HUES64 (cell line): Measurements from ENCODE around the gene SUGP2.
"Not testable (repeated sequence)": the region's sequence is repeated elsewhere in the genome, so short reads cannot be mapped to it uniquely, and the experiment has no call there.

Experiments
- H3K27ac ChIP-seq: 2 replicates; pipeline ENCODE4 v1.7.0; 2013; ENCODE audit warnings: low read depth, low read length, inconsistent platforms
- H3K27me3 ChIP-seq: 2 replicates; pipeline ENCODE4 v1.6.1; 2013; ENCODE audit warnings: mild to moderate bottlenecking, low read length; ENCODE audit not compliant: insufficient read depth
- H3K36me3 ChIP-seq: 2 replicates; pipeline ENCODE4 v1.6.1; 2013; ENCODE audit warnings: mild to moderate bottlenecking, low read length; ENCODE audit not compliant: insufficient read depth
- H3K4me1 ChIP-seq: 2 replicates; pipeline ENCODE4 v1.6.1; 2013; ENCODE audit warnings: mild to moderate bottlenecking, low read length, moderate library complexity; ENCODE audit not compliant: insufficient read depth
- H3K4me3 ChIP-seq: 2 replicates; pipeline ENCODE4 v1.5.1; 2013; ENCODE audit warnings: mild to moderate bottlenecking, low read length, moderate library complexity
- H3K9ac ChIP-seq: 2 replicates; pipeline ENCODE4 v1.6.1; 2013; ENCODE audit warnings: mild to moderate bottlenecking, low read depth, low read length
- H3K9me3 ChIP-seq: 2 replicates; pipeline ENCODE4 v1.6.1; 2013; ENCODE audit warnings: low read depth, low read length; ENCODE audit not compliant: insufficient read depth
- WGBS: fragments of 150-250, 120-280 bp; methylation state at CpG from one replicate; pipeline ENCODE4 v1.1.7; 2013; ENCODE audit warnings: missing lambda C conversion rate; 5-methylcytosine and 5-hydroxymethylcytosine counted together

Gene SUGP2

GRCh38 chr19:19027228-19027627, 6.1 kb downstream of the SUGP2 start:
- H3K36me3 ChIP-seq, result peaks cover 92% of the 10 kb centered on the region
- no peaks in the 10 kb centered on the region for H3K9me3 ChIP-seq
- H3K9ac ChIP-seq, result no peak overlapping the region
- H3K27me3 ChIP-seq, result no peaks in the 10 kb centered on the region
- no peak overlapping the region for H3K27ac ChIP-seq
- H3K4me3 ChIP-seq, result no peak overlapping the region
- H3K4me1 ChIP-seq, result peaks cover 6% of the 10 kb centered on the region; the same call in 1 of the 2 replicates
- 96% methylated on average over 4 of the region's 4 CpGs for WGBS

GRCh38 chr19:19026299-19026971, 6.9 kb downstream of the SUGP2 start:
- no peak overlapping the region for H3K9ac ChIP-seq
- no peaks in the 10 kb centered on the region for H3K4me1 ChIP-seq
- no peak overlapping the region for H3K4me3 ChIP-seq
- H3K27me3 ChIP-seq, result no peaks in the 10 kb centered on the region
- H3K9me3 ChIP-seq, result no peaks in the 10 kb centered on the region
- no peak overlapping the region for H3K27ac ChIP-seq
- 92% methylated on average over 10 of the region's 10 CpGs for WGBS
- peaks cover 87% of the 10 kb centered on the region for H3K36me3 ChIP-seq

GRCh38 chr19:19025861-19026260, 7.5 kb downstream of the SUGP2 start:
- Histone ChIP-seq H3K4me3 (no peak overlapping the region), H3K4me1 (no peaks in the 10 kb centered on the region), H3K9me3 (no peaks in the 10 kb centered on the region), H3K9ac (no peak overlapping the region), H3K27me3 (no peaks in the 10 kb centered on the region), H3K27ac (no peak overlapping the region), H3K36me3 (peaks cover 89% of the 10 kb centered on the region)
- 96% methylated on average over 11 of the region's 11 CpGs for WGBS

GRCh38 chr19:19023376-19023775, 9.9 kb downstream of the SUGP2 start:
- H3K4me3 ChIP-seq, H3K9ac ChIP-seq, H3K27ac ChIP-seq, H3K27me3 ChIP-seq, H3K4me1 ChIP-seq, H3K9me3 ChIP-seq: not testable (repeated sequence)
- WGBS, result 92% methylated on average over 1 of the region's 1 CpG
- peaks cover 85% of the 10 kb centered on the region for H3K36me3 ChIP-seq

GRCh38 chr19:19022380-19022961, 10.8 kb downstream of the SUGP2 start:
- no peak overlapping the region for H3K27ac ChIP-seq
- 94% methylated on average over 3 of the region's 4 CpGs for WGBS
- H3K9me3 ChIP-seq, result no peaks in the 10 kb centered on the region
- H3K9ac ChIP-seq, result no peak overlapping the region
- peaks cover 84% of the 10 kb centered on the region for H3K36me3 ChIP-seq
- no peaks in the 10 kb centered on the region for H3K4me1 ChIP-seq
- H3K27me3 ChIP-seq, result no peaks in the 10 kb centered on the region
- H3K4me3 ChIP-seq, result no peak overlapping the region

- H3K9me3 ChIP-seq, result no peaks in the 10 kb centered on the region
- H3K27me3 ChIP-seq, result no peaks in the 10 kb centered on the region
- H3K4me3 ChIP-seq, result no peak overlapping the region
- H3K4me1 ChIP-seq, result no peaks in the 10 kb centered on the region
- no peak overlapping the region for H3K27ac ChIP-seq
- no peak overlapping the region for H3K9ac ChIP-seq
- WGBS, result 91% methylated on average over 3 of the region's 3 CpGs
- peaks cover 84% of the 10 kb centered on the region for H3K36me3 ChIP-seq
Observed at GRCh38 chr19:19021115-19021514, 12.2 kb downstream of the SUGP2 start.

- Histone ChIP-seq H3K36me3 (peaks cover 96% of the 10 kb centered on the region), H3K27ac (no peak overlapping the region)
Observed at GRCh38 chr19:19010551-19010950, 22.8 kb downstream of the SUGP2 start.

GRCh38 chr19:19009951-19010350, 23.4 kb downstream of the SUGP2 start:
- no peaks in the 10 kb centered on the region for H3K27me3 ChIP-seq
- H3K27ac ChIP-seq, result no peak overlapping the region
- H3K4me3 ChIP-seq, result no peak overlapping the region
- no peak overlapping the region for H3K9ac ChIP-seq
- 97% methylated on average over 18 of the region's 18 CpGs for WGBS
- no peaks in the 10 kb centered on the region for H3K9me3 ChIP-seq
- no peaks in the 10 kb centered on the region for H3K4me1 ChIP-seq
- peaks cover 97% of the 10 kb centered on the region for H3K36me3 ChIP-seq

More at GRCh38 chr19:19010551-19010950, 22.8 kb downstream of the SUGP2 start:
- H3K9ac ChIP-seq, result no peak overlapping the region
- no peak overlapping the region for H3K4me3 ChIP-seq
- no peaks in the 10 kb centered on the region for H3K9me3 ChIP-seq
- H3K27me3 ChIP-seq, result no peaks in the 10 kb centered on the region
- 95% methylated on average over 5 of the region's 5 CpGs for WGBS
- H3K4me1 ChIP-seq, result no peaks in the 10 kb centered on the region

- Histone ChIP-seq H3K27ac (no peak overlapping the region), H3K4me3 (no peak overlapping the region), H3K36me3 (peaks cover 96% of the 10 kb centered on the region), H3K9ac (no peak overlapping the region), H3K27me3 (no peaks in the 10 kb centered on the region), H3K9me3 (no peaks in the 10 kb centered on the region), H3K4me1 (no peaks in the 10 kb centered on the region)
- over 99% methylated on average over 3 of the region's 3 CpGs for WGBS
Observed at GRCh38 chr19:19006213-19006612, 27.1 kb downstream of the SUGP2 start.

- Histone ChIP-seq H3K27me3 (no peaks in the 10 kb centered on the region), H3K36me3 (peaks cover 92% of the 10 kb centered on the region), H3K4me3 (no peak overlapping the region), H3K9ac (no peak overlapping the region), H3K9me3 (no peaks in the 10 kb centered on the region), H3K4me1 (no peaks in the 10 kb centered on the region), H3K27ac (no peak overlapping the region)
- WGBS, result 94% methylated on average over 18 of the region's 18 CpGs
Observed at GRCh38 chr19:19004144-19004543, 29.2 kb downstream of the SUGP2 start.

GRCh38 chr19:18999896-19000620, 33.3 kb downstream of the SUGP2 start:
- no peaks in the 10 kb centered on the region for H3K4me1 ChIP-seq
- WGBS, result 91% methylated on average over 11 of the region's 11 CpGs
- H3K27me3 ChIP-seq, result no peaks in the 10 kb centered on the region
- no peak overlapping the region for H3K9ac ChIP-seq
- H3K4me3 ChIP-seq, result no peak overlapping the region
- H3K27ac ChIP-seq, result no peak overlapping the region
- peaks cover 72% of the 10 kb centered on the region for H3K36me3 ChIP-seq
- H3K9me3 ChIP-seq, result no peaks in the 10 kb centered on the region
